ENCODE results near the gene FOXO3. TPM values are rescaled to one million over a fixed set of nuclear protein-coding genes. Genes with fewer than 3 reads are reported as not detected.
A peak's percentile ranks its signal among the peaks of the same experiment; 100 is the strongest.

The FOXO3 gene
- polyA plus RNA-seq, 1 donor (not counting 4 experiments of a cell fraction or from before 2014, with no cell fraction given), result 17.6 TPM

- H3K9me3 ChIP-seq (ENCODE audit: control insufficient read depth, low read depth, low read length), result no peaks in the 10 kb centered on the region
- no peak overlapping the region for H3K4me2 ChIP-seq (ENCODE audit: control insufficient read depth, extremely low read depth, insufficient read depth, low read depth, low read length)
- no peak overlapping the region for H3K4me3 ChIP-seq (ENCODE audit: control insufficient read depth in 2 of 3, extremely low read depth in 1 of 3, insufficient read depth in 2 of 3, low read depth in 1 of 3, low read length in 3 of 3)
- no peak overlapping the region for H3K27ac ChIP-seq (ENCODE audit: control insufficient read depth, insufficient read depth, low read length)
- peaks cover 0 to 5% of the 10 kb centered on the region in 2 experiments for H3K36me3 ChIP-seq (ENCODE audit: control insufficient read depth in 2 of 2, extremely low read depth in 1 of 2, insufficient read depth in 2 of 2, low read length in 2 of 2)
- H2AFZ ChIP-seq (ENCODE audit: control insufficient read depth, low read length), result no peak overlapping the region
- H3K79me2 ChIP-seq (ENCODE audit: control insufficient read depth, insufficient read depth, low read length), result no peaks in the 10 kb centered on the region
- dilution Hi-C loops (cut with MboI; ENCODE audit: extremely low pct_ligation_motif_present, low sequenced_read_pairs), result no loop called here
- DNase-seq (ENCODE audit: low read depth, low spot score) (no peak), FAIRE-seq (no peak)
- TF ChIP-seq CTCF (optimal IDR thresholded peaks at IDR 0.05 in 1 of 3, IDR thresholded peaks at IDR 0.05 in 1 of 3, conservative IDR thresholded peaks at IDR 0.05 in 1 of 3; ENCODE audit: extremely low read depth in 1 of 3, insufficient read depth in 2 of 3, low read length in 3 of 3) (no peak), EZH2 (IDR thresholded peaks at IDR 0.05; ENCODE audit: low read length) (no peak)
- no peaks in the 10 kb centered on the region for H3K27me3 ChIP-seq (ENCODE audit: control insufficient read depth, extremely low read depth, insufficient read depth, low read length)
- no peaks in the 10 kb centered on the region for H4K20me1 ChIP-seq (ENCODE audit: control insufficient read depth, extremely low read depth, insufficient read depth, low read length)
- H3K9ac ChIP-seq (ENCODE audit: control insufficient read depth, extremely low read depth, insufficient read depth, low read length), result no peak overlapping the region
- peaks cover 61% of the 10 kb centered on the region for H3K4me1 ChIP-seq (ENCODE audit: control insufficient read depth, extremely low read depth, insufficient read depth, low read length)
- no peaks in the 10 kb centered on the region for H3K9me1 ChIP-seq (ENCODE audit: control insufficient read depth, extremely low read depth, insufficient read depth, low read length)
Observed at GRCh38 chr6:108686896-108687295, 126.2 kb downstream of the FOXO3 start.

DNA sequence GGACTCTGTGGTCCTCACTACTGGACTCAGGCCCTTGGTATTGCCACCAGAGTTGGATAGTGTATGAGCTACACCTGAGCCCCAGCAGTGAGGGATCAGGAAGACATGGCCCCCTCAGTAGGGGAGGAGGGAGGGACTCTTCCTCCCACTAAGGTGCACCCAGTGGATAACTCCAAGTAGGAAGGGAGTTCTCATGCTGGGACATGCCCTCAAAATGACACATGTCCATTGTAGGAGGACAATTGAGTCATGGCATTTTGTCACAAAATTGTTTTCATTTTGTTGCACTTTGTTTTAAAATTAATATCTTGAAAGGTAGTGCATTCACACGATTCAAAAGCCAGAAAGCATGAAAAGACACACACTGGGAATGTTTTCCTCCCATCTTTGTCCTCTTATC is 127.2 kb downstream of the FOXO3 start:
- H2AFZ ChIP-seq (ENCODE audit: control insufficient read depth, low read length), result no peak overlapping the region
- no peaks in the 10 kb centered on the region for H3K27me3 ChIP-seq (ENCODE audit: control insufficient read depth, extremely low read depth, insufficient read depth, low read length)
- no peak overlapping the region for H3K4me3 ChIP-seq (ENCODE audit: control insufficient read depth in 2 of 3, extremely low read depth in 1 of 3, insufficient read depth in 2 of 3, low read depth in 1 of 3, low read length in 3 of 3)
- no peak overlapping the region for H3K9ac ChIP-seq (ENCODE audit: control insufficient read depth, extremely low read depth, insufficient read depth, low read length)
- no peaks in the 10 kb centered on the region for H3K9me1 ChIP-seq (ENCODE audit: control insufficient read depth, extremely low read depth, insufficient read depth, low read length)
- no peak for FAIRE-seq
- H3K9me3 ChIP-seq (ENCODE audit: control insufficient read depth, low read depth, low read length), result no peaks in the 10 kb centered on the region
- H3K79me2 ChIP-seq (ENCODE audit: control insufficient read depth, insufficient read depth, low read length), result no peaks in the 10 kb centered on the region
- TF ChIP-seq CTCF (optimal IDR thresholded peaks at IDR 0.05 in 1 of 3, IDR thresholded peaks at IDR 0.05 in 1 of 3, conservative IDR thresholded peaks at IDR 0.05 in 1 of 3; ENCODE audit: extremely low read depth in 1 of 3, insufficient read depth in 2 of 3, low read length in 3 of 3) (no peak), EZH2 (IDR thresholded peaks at IDR 0.05; ENCODE audit: low read length) (no peak)
- H3K4me1 ChIP-seq (ENCODE audit: control insufficient read depth, extremely low read depth, insufficient read depth, low read length), result peaks cover 55% of the 10 kb centered on the region
- DNase-seq (ENCODE audit: low read depth, low spot score), result peak; percentile 23
- no peak overlapping the region for H3K4me2 ChIP-seq (ENCODE audit: control insufficient read depth, extremely low read depth, insufficient read depth, low read depth, low read length)
- H4K20me1 ChIP-seq (ENCODE audit: control insufficient read depth, extremely low read depth, insufficient read depth, low read length), result no peaks in the 10 kb centered on the region
- H3K36me3 ChIP-seq (ENCODE audit: control insufficient read depth in 2 of 2, extremely low read depth in 1 of 2, insufficient read depth in 2 of 2, low read length in 2 of 2), result peaks cover 0 to 5% of the 10 kb centered on the region in 2 experiments
- peak overlapping the region; percentile 15 for H3K27ac ChIP-seq (ENCODE audit: control insufficient read depth, insufficient read depth, low read length)
- dilution Hi-C loops (cut with MboI; ENCODE audit: extremely low pct_ligation_motif_present, low sequenced_read_pairs), result no loop called here
